NCI-H524 treated with DMSO at 0.1 percent for 48 hours (cell line): Measurements from ENCODE around the gene ASB2.

Source experiments
- DNase-seq: peaks from one replicate; lab custom pipeline; 2025; lab: John Stamatoyannopoulos, UW

ASB2 gene

DNA sequence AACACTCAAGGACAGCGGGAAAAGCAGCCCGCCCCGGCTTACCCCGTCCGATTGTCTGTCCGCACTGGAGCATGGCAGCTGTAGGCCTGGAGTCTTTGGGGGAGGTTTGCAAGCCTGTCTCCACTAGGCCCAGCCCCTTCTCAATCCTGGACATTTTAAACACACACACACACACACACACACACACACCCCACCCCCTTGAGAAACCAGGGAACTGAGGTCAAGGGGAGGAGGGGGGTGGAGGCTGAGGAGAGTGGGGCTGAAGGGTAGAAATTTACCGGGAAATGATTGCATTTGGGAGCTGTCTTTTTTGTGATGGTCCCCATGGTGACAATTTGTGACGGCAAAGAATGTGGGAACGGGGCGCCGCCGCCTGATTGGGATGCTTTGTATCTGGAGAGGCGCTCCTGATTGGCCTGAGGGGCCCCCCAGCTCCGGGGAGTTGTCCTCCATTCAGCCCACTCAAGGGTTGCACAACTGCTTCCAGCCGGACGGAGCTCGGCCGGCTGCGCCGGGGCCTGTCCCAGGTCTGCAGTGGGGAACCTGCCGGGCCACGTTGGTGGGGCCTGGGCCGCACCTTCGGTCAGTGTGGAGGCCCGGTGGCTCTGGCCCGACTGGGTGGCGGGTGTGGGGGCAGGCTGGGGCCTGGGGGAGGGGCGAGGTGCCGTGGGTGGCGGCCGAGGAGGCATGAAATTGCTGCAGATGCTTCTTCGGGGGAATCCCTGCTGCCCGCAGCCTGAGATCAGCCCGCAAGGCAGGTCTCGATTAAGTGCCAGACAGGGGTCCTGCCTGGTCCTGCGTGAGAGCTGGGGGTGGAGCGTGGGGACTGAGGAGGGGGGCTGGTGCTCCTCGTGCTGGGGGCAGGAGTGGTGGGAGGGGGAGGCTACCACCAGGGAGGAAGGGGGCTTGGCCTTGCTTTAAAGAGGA is 49.2 kb downstream of the ASB2 start, which contains the start of gene FAM181A:
Gene FAM181A, plus strand, starts transcription at position 472 of the 927 bp plus-strand sequence. CDS start 942 bp downstream, outside the sequence.
- no peak for DNase-seq

- no peak for DNase-seq
Measured at GRCh38 chr14:93926245-93926872, 50.0 kb downstream of the ASB2 start.

GRCh38 chr14:93925374-93925895 is 50.9 kb downstream of the ASB2 start:
- DNase-seq = no peak

DNA sequence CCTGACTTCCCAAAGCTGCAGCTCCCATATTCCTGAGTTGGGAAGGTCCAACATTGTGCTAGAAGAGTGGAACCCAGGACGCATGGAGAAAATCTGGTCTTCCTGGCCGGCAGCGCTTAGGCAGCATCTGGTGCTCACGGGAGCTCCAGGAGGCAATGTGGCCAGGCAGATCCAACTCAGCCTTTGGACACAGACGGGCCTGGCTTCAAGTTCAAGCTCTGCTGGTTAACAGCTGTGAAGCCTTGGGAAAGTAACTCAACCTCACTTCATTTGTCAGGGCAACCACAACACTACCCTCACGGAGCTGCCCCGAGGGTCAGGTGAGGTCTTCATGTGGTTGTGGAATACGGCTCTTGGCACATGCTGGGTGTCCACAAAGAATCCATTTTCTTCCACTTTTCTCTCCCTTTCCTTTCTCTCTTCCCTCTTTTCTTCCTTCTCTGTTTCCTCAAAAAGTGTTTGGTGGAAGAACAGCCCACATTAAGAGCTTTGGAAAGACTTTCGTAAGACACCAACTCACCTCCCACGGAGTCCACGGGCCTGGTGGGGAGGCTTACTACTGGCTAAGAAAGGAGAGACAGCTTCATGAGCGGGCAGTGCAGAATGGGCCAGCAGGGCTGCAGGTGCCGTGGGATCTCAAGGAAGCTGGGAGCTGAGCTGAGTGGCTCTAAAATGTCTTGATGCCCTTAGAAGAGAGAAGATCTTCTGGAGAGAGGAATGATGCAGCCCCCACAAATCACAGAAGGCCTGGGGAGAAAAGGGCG is 51.6 kb downstream of the ASB2 start:
- no peak for DNase-seq

DNA sequence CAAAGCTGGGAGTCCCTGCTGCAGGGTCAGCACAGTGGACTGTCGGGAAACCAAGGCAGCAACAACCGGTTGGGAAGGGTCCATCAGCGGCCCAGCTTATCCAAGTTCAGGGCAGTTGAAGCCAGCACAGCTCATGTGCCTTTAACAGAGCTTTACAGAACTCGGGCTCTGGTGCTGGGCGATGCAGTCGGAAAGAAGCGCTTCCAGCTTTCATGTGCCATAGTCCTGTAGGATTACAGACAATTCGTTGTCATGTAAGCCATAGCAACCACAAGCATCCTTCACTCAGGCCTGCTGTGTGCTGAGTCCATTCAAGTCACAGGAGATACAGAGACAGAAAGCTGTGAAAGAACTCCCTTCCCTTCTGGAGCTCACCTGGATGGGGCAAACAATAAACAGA is 52.7 kb downstream of the ASB2 start:
- no peak for DNase-seq

DNA sequence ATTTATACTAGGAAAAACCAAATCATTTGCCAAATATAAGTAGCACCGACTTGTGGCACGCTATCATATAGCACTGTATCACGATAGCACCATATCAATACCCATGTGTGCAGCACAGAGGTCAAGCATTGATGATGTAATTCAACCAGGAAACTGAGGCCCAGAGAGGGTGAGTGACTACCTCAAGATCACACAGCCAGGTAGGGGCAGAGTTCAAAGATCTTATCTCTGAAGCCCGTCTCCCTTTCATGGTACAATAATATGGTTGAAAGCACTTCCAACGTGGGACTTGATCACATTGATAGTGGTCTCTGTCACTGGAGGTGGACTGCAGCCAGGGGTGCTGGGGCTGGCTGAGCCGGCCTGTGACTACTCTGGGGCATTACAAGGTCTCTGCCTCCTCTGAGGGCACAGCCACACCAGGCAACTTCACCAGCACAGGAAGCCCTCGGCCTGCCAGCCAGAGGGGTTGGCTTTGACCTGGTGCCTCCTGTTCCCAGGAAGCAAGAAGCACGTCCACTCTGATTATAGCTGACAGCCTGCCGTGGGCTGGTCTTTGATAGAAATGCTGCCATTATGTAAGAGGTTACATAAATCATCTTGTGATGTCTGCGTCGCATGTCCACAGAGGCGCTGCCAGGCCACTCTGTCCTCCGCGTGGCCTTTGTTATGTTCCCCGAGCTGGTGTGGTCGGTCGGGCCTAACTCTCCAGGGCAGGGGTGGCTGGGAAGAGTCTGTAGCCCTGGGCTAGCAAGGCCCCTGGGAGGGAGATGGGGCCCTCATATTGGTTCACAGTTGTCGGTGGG is 55.2 kb downstream of the ASB2 start:
- no peak for DNase-seq

DNA sequence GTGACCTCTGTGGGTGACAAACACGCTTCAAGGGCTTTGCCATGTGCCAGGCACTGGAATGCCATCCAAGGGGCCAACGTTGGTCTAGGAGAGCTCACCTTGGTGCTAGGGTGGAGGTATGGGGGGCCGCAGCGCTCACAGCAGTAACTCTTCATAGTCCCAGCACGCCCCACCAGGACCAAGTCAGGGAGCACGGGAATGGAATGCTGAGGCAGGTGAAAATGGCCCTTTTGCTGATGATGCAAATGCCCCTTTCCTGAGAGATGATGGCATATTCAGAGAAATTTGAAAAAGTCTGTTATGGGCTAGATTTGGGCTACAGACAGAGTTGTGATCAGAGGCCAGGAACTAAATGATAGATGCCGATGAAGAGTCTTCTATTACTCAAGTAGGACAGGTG is 59.2 kb downstream of the ASB2 start:
- no peak for DNase-seq

DNA sequence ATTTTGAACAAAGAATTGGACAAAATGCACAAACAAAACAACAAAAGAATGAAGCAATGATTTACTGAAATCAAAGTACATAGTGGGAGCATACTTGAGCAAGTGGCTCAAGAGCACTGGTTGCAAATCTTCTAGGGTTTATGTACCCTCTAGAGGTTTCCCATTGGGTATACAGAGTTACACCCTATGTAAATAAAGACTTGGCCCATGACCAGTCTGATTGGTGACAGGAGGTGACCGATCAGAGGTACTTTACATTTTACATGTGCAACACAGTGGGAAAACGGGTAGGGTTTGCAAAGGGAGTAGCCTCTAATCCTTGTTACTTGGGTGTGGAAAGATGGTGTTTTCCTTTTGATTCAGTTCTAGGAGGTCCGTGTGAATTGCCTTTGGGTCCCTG is 59.9 kb downstream of the ASB2 start:
- DNase-seq = no peak

- no peak for DNase-seq
Measured at GRCh38 chr14:93915800-93916199, 60.6 kb downstream of the ASB2 start.

GRCh38 chr14:93915070-93915705 is 61.2 kb downstream of the ASB2 start:
- no peak for DNase-seq

- no peak for DNase-seq
Measured at GRCh38 chr14:93914278-93914677, 62.1 kb downstream of the ASB2 start.

GRCh38 chr14:93912782-93913181 is 63.6 kb downstream of the ASB2 start:
- DNase-seq = no peak

DNA sequence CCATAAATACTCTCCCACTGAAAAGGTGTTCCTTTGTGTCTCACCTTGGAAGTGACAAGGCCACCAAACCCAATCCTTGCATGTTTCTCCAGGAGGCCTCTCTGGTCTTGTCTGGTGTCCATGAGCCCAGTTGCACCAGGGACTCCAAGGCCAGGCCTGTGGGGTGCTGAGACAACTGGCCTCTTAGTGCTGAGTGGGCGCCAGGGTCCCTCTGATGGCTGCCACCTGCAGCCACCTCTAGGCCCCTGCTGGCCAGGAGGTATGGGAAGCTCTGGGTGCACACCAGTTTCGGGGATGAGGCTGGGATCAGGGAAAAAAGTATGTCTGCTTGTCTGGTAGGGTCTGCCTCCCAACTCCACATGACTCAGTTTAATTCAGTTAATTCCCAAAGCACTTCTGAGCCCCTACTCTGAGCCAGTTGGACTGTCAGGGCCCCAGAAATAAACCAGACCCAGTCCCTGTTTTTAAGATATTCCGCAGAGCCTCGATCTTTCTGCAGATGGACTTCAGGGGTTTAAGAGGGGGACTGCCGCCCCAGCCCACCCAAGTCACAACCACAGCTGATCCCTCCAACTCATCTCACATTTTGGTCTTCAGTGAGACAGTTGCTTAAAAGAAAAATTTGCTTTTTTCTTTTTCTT is 64.3 kb downstream of the ASB2 start:
- DNase-seq = no peak

DNA sequence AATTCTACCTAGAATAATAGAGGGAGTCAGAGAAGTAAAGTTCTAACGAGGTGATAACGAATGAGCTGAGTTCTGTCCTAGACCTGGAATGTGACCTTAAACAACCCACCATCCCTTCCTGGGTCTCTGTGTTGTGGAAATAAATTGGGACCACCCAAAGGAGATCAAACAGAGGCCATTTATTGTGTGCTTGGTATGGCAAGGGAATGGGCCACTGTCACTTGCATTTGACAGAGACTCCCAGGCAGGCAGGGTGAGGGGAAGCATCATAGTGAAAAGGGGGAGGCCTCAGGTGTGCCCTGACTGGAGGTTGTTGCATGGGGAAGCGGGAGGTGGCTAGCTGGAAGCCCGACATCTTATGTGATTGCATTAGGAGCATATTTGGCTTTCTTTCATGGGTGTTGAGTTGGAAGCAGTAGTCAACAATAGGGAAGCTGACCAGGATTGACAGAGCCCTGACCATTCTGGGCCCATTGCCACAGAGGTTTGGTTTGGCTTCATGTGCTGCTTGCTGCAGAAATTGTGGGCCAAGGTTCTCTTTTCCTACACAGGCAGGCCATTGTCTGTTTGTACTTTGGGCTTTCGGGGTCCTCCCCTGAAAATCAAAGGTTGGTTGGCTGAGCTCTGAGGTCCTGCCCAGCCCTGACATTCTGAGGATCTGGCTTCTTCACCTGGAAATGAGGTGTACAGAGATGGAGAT is 66.8 kb downstream of the ASB2 start:
- DNase-seq = no peak

DNA sequence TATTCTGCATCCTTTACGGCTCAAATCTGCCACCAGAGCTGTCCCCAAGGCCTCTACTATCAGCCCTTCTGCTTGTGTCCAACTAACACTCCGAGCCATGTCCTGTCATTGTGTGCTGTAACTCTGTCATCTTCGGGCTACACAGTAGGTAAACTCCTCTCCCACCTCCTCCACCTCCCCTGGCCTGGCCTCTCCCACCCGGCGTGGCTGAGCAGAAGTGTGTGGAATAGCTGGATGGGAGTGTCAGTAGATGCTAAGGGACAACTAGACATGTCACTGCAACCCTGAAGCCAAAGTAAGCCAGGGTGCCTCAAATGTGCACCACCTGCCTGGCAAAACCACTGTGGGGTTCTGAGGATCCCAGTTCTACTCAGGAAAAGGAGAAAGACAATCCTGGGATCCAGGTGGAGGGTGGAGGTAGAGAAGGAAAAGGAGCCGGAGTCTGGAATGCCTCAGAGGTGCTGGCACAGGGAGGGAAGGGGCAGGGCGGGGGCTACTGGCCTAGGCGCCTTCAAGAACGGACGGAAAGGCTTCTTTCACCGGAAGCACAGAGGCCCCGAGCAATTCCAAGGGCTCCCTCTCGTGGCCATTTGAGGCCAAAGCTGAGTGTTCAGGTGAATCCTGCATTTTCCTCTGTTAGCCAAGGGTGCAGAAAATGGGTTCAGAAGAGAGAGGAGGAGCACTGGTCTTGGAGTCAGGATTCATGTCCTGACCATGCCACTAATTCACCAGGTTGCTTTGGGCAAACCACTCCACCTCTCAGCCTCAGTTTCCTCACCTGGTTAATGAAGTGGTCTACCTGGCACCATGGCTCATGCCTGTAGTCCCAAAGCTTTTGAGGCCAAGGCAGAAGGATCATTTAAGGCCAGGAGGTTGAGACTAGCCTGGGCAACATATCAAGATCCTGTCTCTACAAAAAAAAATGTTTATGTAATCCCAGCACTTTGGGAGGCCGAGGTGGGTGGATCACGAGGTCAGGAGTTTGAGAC is 69.7 kb downstream of the ASB2 start:
- peak; percentile 32 for DNase-seq

DNA sequence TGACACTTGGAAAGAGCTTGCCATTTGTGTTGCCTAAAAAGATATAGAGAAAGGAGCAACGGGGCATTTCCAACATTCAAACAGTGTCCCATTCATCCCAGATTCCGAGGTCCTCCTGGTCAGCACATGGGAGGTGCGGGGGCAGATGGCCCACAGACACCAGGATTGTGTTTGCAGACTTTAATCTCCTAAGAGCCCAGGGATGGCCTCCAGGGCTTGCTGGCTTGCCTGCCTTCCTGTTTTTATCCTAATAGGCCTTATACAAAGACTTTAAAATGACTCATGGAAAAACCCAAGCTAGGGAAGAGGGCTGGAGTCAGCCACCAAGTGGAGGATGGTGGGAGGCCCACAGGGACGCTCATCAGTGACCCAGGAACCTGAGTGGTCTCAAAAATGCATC is 70.7 kb downstream of the ASB2 start:
- DNase-seq = peak; percentile 7

GRCh38 chr14:93903342-93904184 is 72.8 kb downstream of the ASB2 start:
- DNase-seq = no peak
